ENCODE results near the gene S100P.
A peak's percentile ranks its signal among the peaks of the same experiment; 100 is the strongest.

Gene S100P

GRCh38 chr4:6697131-6697530 is 3.5 kb downstream of the S100P start:
- DNase-seq (ENCODE audit: low read depth), result no peak

GRCh38 chr4:6699388-6699787 is 5.7 kb downstream of the S100P start:
- no peak for DNase-seq (ENCODE audit: low read depth)

- no peak for DNase-seq (ENCODE audit: low read depth)
These were observed 6.2 kb downstream of the S100P start for GRCh38 chr4:6699903-6700302.

GRCh38 chr4:6701371-6701770 is 7.7 kb downstream of the S100P start:
- DNase-seq (ENCODE audit: low read depth), result no peak

- DNase-seq (ENCODE audit: low read depth), result no peak
These were observed 9.1 kb downstream of the S100P start for GRCh38 chr4:6702761-6703160.

GRCh38 chr4:6703786-6704185 is 10.1 kb downstream of the S100P start:
- peak; percentile 54 for DNase-seq (ENCODE audit: low read depth)

GRCh38 chr4:6705646-6706045 is 12.0 kb downstream of the S100P start:
- DNase-seq (ENCODE audit: low read depth), result no peak

- no peak for DNase-seq (ENCODE audit: low read depth)
These were observed 12.5 kb downstream of the S100P start for GRCh38 chr4:6706173-6706572.

- DNase-seq (ENCODE audit: low read depth), result peak; percentile 99
These were observed 15.8 kb downstream of the S100P start, which contains the start of gene MRFAP1L1 for GRCh38 chr4:6709230-6710114. Gene MRFAP1L1 (minus strand): TSS chr4:6709865. CDS start chr4:6709629, 236 bp downstream.

- DNase-seq (ENCODE audit: low read depth), result no peak
These were observed 16.6 kb downstream of the S100P start for GRCh38 chr4:6710282-6710681.

GRCh38 chr4:6710996-6711395 is 17.3 kb downstream of the S100P start:
- DNase-seq (ENCODE audit: low read depth), result no peak

GRCh38 chr4:6714954-6715353 is 21.3 kb downstream of the S100P start:
- no peak for DNase-seq (ENCODE audit: low read depth)

- no peak for DNase-seq (ENCODE audit: low read depth)
These were observed 22.0 kb downstream of the S100P start for GRCh38 chr4:6715704-6716017.

- DNase-seq (ENCODE audit: low read depth), result peak; percentile 91
These were observed 22.6 kb downstream of the S100P start, which contains the start of gene BLOC1S4 for GRCh38 chr4:6716018-6716911. Gene BLOC1S4 (plus strand): TSS chr4:6716174. CDS start chr4:6716210, 36 bp downstream.

- no peak for DNase-seq (ENCODE audit: low read depth)
These were observed 23.4 kb downstream of the S100P start for GRCh38 chr4:6716958-6717655.

GRCh38 chr4:6718932-6719610 is 25.4 kb downstream of the S100P start:
- no peak for DNase-seq (ENCODE audit: low read depth)

GRCh38 chr4:6719611-6720179 is 26.0 kb downstream of the S100P start:
- no peak for DNase-seq (ENCODE audit: low read depth)

GRCh38 chr4:6720202-6720699 is 26.6 kb downstream of the S100P start:
- peak; percentile 56 for DNase-seq (ENCODE audit: low read depth)

GRCh38 chr4:6721121-6721520 is 27.4 kb downstream of the S100P start:
- DNase-seq (ENCODE audit: low read depth), result no peak

- no peak for DNase-seq (ENCODE audit: low read depth)
These were observed 29.2 kb downstream of the S100P start for GRCh38 chr4:6722891-6723290.

GRCh38 chr4:6723851-6724250 is 30.2 kb downstream of the S100P start:
- no peak for DNase-seq (ENCODE audit: low read depth)

Measured in iris pigment epithelial cell (primary cell).